H1 (cell line): ENCODE data around the gene BARX1. TPM values are rescaled to one million over a fixed set of nuclear protein-coding genes. Genes with fewer than 3 reads are reported as not detected.

Experiments used
- RNF2 ChIP-seq: fragments of 200-900, 300-1000 bp; sonication (generic); IDR thresholded peaks from 2 replicates; pipeline ENCODE4 v1.7.1; 2016; ENCODE audit warnings: borderline replicate concordance, low read depth, mild to moderate bottlenecking, antibody characterized with exemption, low read length; ENCODE audit not compliant: poor library complexity, severe bottlenecking; ENCODE audit errors: missing control alignments
- polyA plus RNA-seq, 7 experiments: library from polyadenylated mRNA; depleted of rRNA in 3 of 7; stranded (reverse) in 5 of 7; unstranded in 2 of 7; fragments of >200 nt in 5 of 7; fragments of 200-250 nt in 2 of 7; gene quantifications; 1 replicate in 5 of 7; 2 replicates in 1 of 7; 4 replicates in 1 of 7; pipeline versions ENCODE4 v1.2.1 to v1.2.3, GENCODE V29; 2011 to 2013; ENCODE audit warnings: missing spikeins in 2 of 7, mixed read lengths in 2 of 7
- total RNA-seq: library from RNA; stranded (reverse); fragmentation: NEBNext Ultra II Directional; extraction: Animal tissue kit (Norgen Biotek cat#: 25700); gene quantifications from 2 replicates; pipeline ENCODE4 v1.2.1, GENCODE V29; 2021

The BARX1 gene
- total and polyA plus RNA-seq, 2 of the 8 experiments (the other 6 are each of a cell fraction or from before 2014, with no cell fraction given), result 0.79 to 2.6 TPM

GRCh38 chr9:93958819-93959682 is 3.9 kb upstream of the BARX1 start (continued):
- peak; percentile 95 for TF ChIP-seq RNF2
